DND-41 (cell line): ENCODE measurements around the gene LDB1.
A peak's percentile ranks its signal among the peaks of the same experiment; 100 is the strongest.

Experiments used
- ATAC-seq: fragments of 200-7000 bp; cut with Tn5 transposase; 3 replicates; pipeline ENCODE4 v1.9.1; 2021; ENCODE audit warnings: low read depth; ENCODE audit not compliant: insufficient read depth
- DNase-seq: peaks from one replicate; pipeline ENCODE4 v3.0.0-alpha.2; 2020
- H2AFZ ChIP-seq: 2 replicates; pipeline ENCODE4 v1.6.0; 2012; ENCODE audit warnings: low read depth, low read length
- H3K27ac ChIP-seq: 2 replicates; pipeline ENCODE4 v1.5.1; 2012; ENCODE audit warnings: low read length, inconsistent platforms
- H3K27me3 ChIP-seq: fragments of 200-600 bp; sonication (generic); 2 replicates; pipeline ENCODE4 v1.6.0; 2012; ENCODE audit warnings: low read length, mild to moderate bottlenecking, inconsistent platforms; ENCODE audit not compliant: insufficient read depth, poor library complexity
- H3K36me3 ChIP-seq: 2 replicates; pipeline ENCODE4 v1.5.1; 2012; ENCODE audit warnings: low read length, inconsistent platforms; ENCODE audit not compliant: insufficient read depth
- H3K4me1 ChIP-seq: 2 replicates; pipeline ENCODE4 v1.5.1; 2012; ENCODE audit warnings: mild to moderate bottlenecking, low read length; ENCODE audit not compliant: insufficient read depth
- H3K4me2 ChIP-seq: 2 replicates; pipeline ENCODE4 v1.6.0; 2012; ENCODE audit warnings: mild to moderate bottlenecking, moderate library complexity, low read length, inconsistent platforms; ENCODE audit not compliant: insufficient read depth
- H3K4me3 ChIP-seq, 2 experiments: fragments of 200-600 bp in 1 of 2; shearing (Covaris generic) in 1 of 2; 2 replicates each; pipeline ENCODE4 v1.5.1; 2012 to 2016; ENCODE audit warnings: inconsistent platforms in 2 of 2, low read length in 2 of 2, mild to moderate bottlenecking in 2 of 2, low read depth in 1 of 2, moderate library complexity in 1 of 2
- H3K79me2 ChIP-seq: 2 replicates; pipeline ENCODE4 v1.6.0; 2012; ENCODE audit warnings: low read length, inconsistent platforms; ENCODE audit not compliant: insufficient read depth
- H3K9ac ChIP-seq: 2 replicates; pipeline ENCODE4 v1.6.0; 2012; ENCODE audit warnings: low read depth, mild to moderate bottlenecking, inconsistent platforms, low read length, moderate library complexity
- H3K9me3 ChIP-seq: 2 replicates; pipeline ENCODE4 v1.5.1; 2012; ENCODE audit warnings: low read length, moderate library complexity, mild to moderate bottlenecking, inconsistent platforms; ENCODE audit not compliant: insufficient read depth, severe bottlenecking
- H4K20me1 ChIP-seq: 2 replicates; pipeline ENCODE4 v1.6.0; 2012; ENCODE audit warnings: low read length; ENCODE audit not compliant: insufficient read depth
- CTCF ChIP-seq: IDR thresholded peaks from 2 replicates; pipeline ENCODE4 v1.5.1; 2012; ENCODE audit warnings: borderline replicate concordance, low read length, moderate library complexity, mild to moderate bottlenecking; ENCODE audit not compliant: poor library complexity, severe bottlenecking; ENCODE audit errors: extremely low read depth
- EZH2 ChIP-seq: IDR thresholded peaks from 3 replicates; pipeline ENCODE4 v1.6.1; 2012; ENCODE audit warnings: borderline replicate concordance, low read depth, mild to moderate bottlenecking, moderate library complexity, low read length, inconsistent platforms; ENCODE audit not compliant: severe bottlenecking

LDB1 gene

GRCh38 chr10:102154466-102155116 is 34.4 kb upstream of the LDB1 start:
- ATAC-seq, result no peak
- no peak overlapping the region for H3K27ac ChIP-seq
- no peaks in the 10 kb centered on the region for H3K27me3 ChIP-seq
- no peak overlapping the region for H2AFZ ChIP-seq
- peak overlapping the region; percentile 99 for H3K4me2 ChIP-seq
- peak overlapping the region; percentile 25; the same call in 1 of the 2 replicates for H3K9ac ChIP-seq
- peaks cover 44% of the 10 kb centered on the region for H3K4me1 ChIP-seq
- no peak for DNase-seq
- H3K4me3 ChIP-seq, result peak overlapping the region in 1 of 2 experiments; percentile 28; a peak in 1 of 4 replicates
- peaks cover 77% of the 10 kb centered on the region for H3K36me3 ChIP-seq
- no peaks in the 10 kb centered on the region for H3K9me3 ChIP-seq
- TF ChIP-seq CTCF (no peak), EZH2 (no peak)
- H4K20me1 ChIP-seq, result peaks cover 55% of the 10 kb centered on the region
- H3K79me2 ChIP-seq, result peaks cover 62% of the 10 kb centered on the region

- peak overlapping the region; percentile 99 for H3K4me2 ChIP-seq
- H3K4me3 ChIP-seq, result peak overlapping the region; percentile 63 to 73
- no peaks in the 10 kb centered on the region for H3K9me3 ChIP-seq
- DNase-seq (no peak), ATAC-seq (no peak)
- H3K36me3 ChIP-seq, result peaks cover 77% of the 10 kb centered on the region
- H3K9ac ChIP-seq, result peak overlapping the region; percentile 70
- no peaks in the 10 kb centered on the region for H3K27me3 ChIP-seq
- peaks cover 59% of the 10 kb centered on the region for H3K79me2 ChIP-seq
- peaks cover 45% of the 10 kb centered on the region for H4K20me1 ChIP-seq
- H2AFZ ChIP-seq, result no peak overlapping the region
- H3K4me1 ChIP-seq, result peaks cover 44% of the 10 kb centered on the region
- H3K27ac ChIP-seq, result peak overlapping the region; percentile 75
- no peak for TF ChIP-seq EZH2
- TF ChIP-seq CTCF, result no peak
These were observed 33.0 kb upstream of the LDB1 start for GRCh38 chr10:102153093-102153620.

DNA sequence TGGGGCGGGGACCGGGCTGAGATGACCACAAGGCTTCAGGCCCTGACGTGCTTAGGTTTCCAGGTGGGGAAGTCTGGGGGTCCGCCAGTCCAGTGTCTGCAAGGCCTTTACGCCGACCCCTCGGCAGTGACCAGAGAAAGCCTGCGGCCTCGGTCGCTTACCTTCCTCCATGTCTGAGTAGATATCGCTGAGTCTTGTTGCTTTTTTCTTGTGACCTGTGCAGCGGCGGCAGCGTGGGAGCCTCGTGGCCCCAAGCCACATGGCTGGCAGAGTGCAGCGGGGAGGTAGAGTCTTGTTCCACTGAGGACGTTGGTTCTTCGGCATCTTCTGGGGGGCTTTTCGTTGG is 32.4 kb upstream of the LDB1 start:
- Histone ChIP-seq H3K27ac (peak overlapping the region; percentile 75), H3K27me3 (no peaks in the 10 kb centered on the region), H3K36me3 (peaks cover 77% of the 10 kb centered on the region), H3K4me2 (peak overlapping the region; percentile 99), H3K4me1 (peaks cover 44% of the 10 kb centered on the region), H3K79me2 (peaks cover 54% of the 10 kb centered on the region), H3K9ac (peak overlapping the region; percentile 70), H3K4me3 (peak overlapping the region; percentile 63 to 73), H4K20me1 (peaks cover 39% of the 10 kb centered on the region), H3K9me3 (no peaks in the 10 kb centered on the region), H2AFZ (peak overlapping the region; percentile 84)
- ATAC-seq, result peak; percentile 11
- no peak for TF ChIP-seq CTCF
- no peak for TF ChIP-seq EZH2
- peak; percentile 43 for DNase-seq
